Naive thymus-derived CD4-positive, alpha-beta T cell (primary cell): ENCODE data around the gene GALNT14. TPM values are rescaled to one million over a fixed set of nuclear protein-coding genes. Genes with fewer than 3 reads are reported as not detected.

Experiments
- ATAC-seq: fragments of 150-1000 bp; cut with Tn5 transposase; 2 replicates; pipeline ENCODE4 v1.10.0; 2021; ENCODE audit warnings: mild to moderate bottlenecking, moderate library complexity
- CTCF ChIA-PET: fragments of 350-600 bp; sonication (Branson Sonifier 250); formaldehyde crosslinking; loops from one replicate; lab custom pipeline; 2021; ENCODE audit warnings: antibody characterized with exemption; lab: Charles Lee
- POLR2A ChIA-PET: fragments of 350-600 bp; sonication (Branson Sonifier 250); formaldehyde crosslinking; loops from one replicate; lab custom pipeline; 2021; ENCODE audit warnings: antibody characterized with exemption, inconsistent platforms; lab: Charles Lee
- DNase-seq, 9 donors: peaks; one replicate each; pipeline versions ENCODE4 v3.0.0 to v3.0.0-alpha.2; 2020 to 2022; ENCODE audit warnings: mixed read lengths in 1 of 9
- H3K27ac ChIP-seq: one replicate; pipeline ENCODE4 v1.7.0; 2013; ENCODE audit warnings: mild to moderate bottlenecking, low read depth, low read length, moderate library complexity
- H3K27me3 ChIP-seq, 2 donors: one replicate each; pipeline ENCODE4 v1.7.0; 2013; ENCODE audit warnings: low read length in 2 of 2, mild to moderate bottlenecking in 2 of 2, moderate library complexity in 2 of 2; ENCODE audit not compliant: control insufficient read depth in 2 of 2, insufficient read depth in 2 of 2
- H3K36me3 ChIP-seq, 3 experiments: 1 replicate in 2 of 3; 2 replicates in 1 of 3; pipeline ENCODE4 v1.7.0; 2013; ENCODE audit warnings: low read length in 3 of 3, mild to moderate bottlenecking in 3 of 3, moderate library complexity in 1 of 3; ENCODE audit not compliant: insufficient read depth in 3 of 3, control insufficient read depth in 2 of 3
- H3K4me1 ChIP-seq, 2 donors: one replicate each; pipeline ENCODE4 v1.7.0; 2013; ENCODE audit warnings: low read length in 2 of 2, mild to moderate bottlenecking in 2 of 2, moderate library complexity in 1 of 2; ENCODE audit not compliant: control insufficient read depth in 2 of 2, insufficient read depth in 2 of 2
- H3K4me3 ChIP-seq: 2 replicates; pipeline ENCODE4 v1.7.0; 2013; ENCODE audit warnings: mild to moderate bottlenecking, low read length
- H3K9me3 ChIP-seq, 3 experiments: 1 replicate in 2 of 3; 2 replicates in 1 of 3; pipeline ENCODE4 v1.7.0; 2013; ENCODE audit warnings: low read length in 3 of 3; ENCODE audit not compliant: control insufficient read depth in 2 of 3
- H3K27ac Mint-ChIP-seq, 9 donors: one replicate each; pipeline ENCODE4 v1.8.0; 2020 to 2022; ENCODE audit warnings: mixed read lengths in 9 of 9, mild to moderate bottlenecking in 8 of 9, moderate library complexity in 5 of 9, inconsistent platforms in 2 of 9
- H3K27me3 Mint-ChIP-seq, 5 donors: one replicate each; pipeline ENCODE4 v1.8.0; 2021 to 2022; ENCODE audit warnings: mixed read lengths in 5 of 5, mild to moderate bottlenecking in 1 of 5
- H3K36me3 Mint-ChIP-seq, 5 donors: one replicate each; pipeline ENCODE4 v1.8.0; 2020 to 2022; ENCODE audit warnings: mixed read lengths in 5 of 5, mild to moderate bottlenecking in 3 of 5, inconsistent platforms in 1 of 5
- H3K4me1 Mint-ChIP-seq, 7 donors: one replicate each; pipeline ENCODE4 v1.8.0; 2020 to 2022; ENCODE audit warnings: mixed read lengths in 7 of 7, mild to moderate bottlenecking in 3 of 7, inconsistent platforms in 1 of 7
- H3K4me3 Mint-ChIP-seq, 10 donors: one replicate each; pipeline ENCODE4 v1.8.0; 2020 to 2022; ENCODE audit warnings: mild to moderate bottlenecking in 10 of 10, mixed read lengths in 10 of 10, moderate library complexity in 6 of 10, inconsistent platforms in 2 of 10
- H3K9me3 Mint-ChIP-seq, 11 donors: one replicate each; pipeline ENCODE4 v1.8.0; 2020 to 2022; ENCODE audit warnings: mixed read lengths in 11 of 11, mild to moderate bottlenecking in 4 of 11, inconsistent platforms in 1 of 11, moderate library complexity in 1 of 11
- intact Hi-C, 2 donors: fragments of 100-400 bp; cut with micrococcal nuclease; formaldehyde crosslinking; loops; one replicate each; pipeline ENCODE4 v1.15.1; 2023
- polyA plus RNA-seq, 2 donors: library from polyadenylated mRNA; unstranded; fragments of 300-500 nt; fragmentation: Illumina TruSeq; gene quantifications; one replicate each; pipeline ENCODE4 v1.2.3, GENCODE V29; 2021
- total RNA-seq, 6 experiments: library from RNA in 5 of 6; stranded (reverse) in 5 of 6; gene quantifications; 1 replicate in 5 of 6; 2 replicates in 1 of 6; pipeline ENCODE4 v1.2.3 and lab custom pipeline; 2021 to 2026

GALNT14 gene
- total and polyA plus RNA-seq, 7 experiments from 2014 or later, result 0.64 to 1.1 TPM; not detected in 5

- Histone ChIP-seq H3K4me1 (no peaks in the 10 kb centered on the region), H3K9me3 (no peaks in the 10 kb centered on the region), H3K4me3 (no peak overlapping the region), H3K27me3 (no peaks in the 10 kb centered on the region), H3K36me3 (no peaks in the 10 kb centered on the region), H3K27ac (no peak overlapping the region)
- Mint-ChIP-seq H3K27me3 (peaks cover 4 to 11% (median 6%) of the 10 kb centered on the region in 5 donors), H3K27ac (no peak overlapping the region), H3K36me3 (no peaks in the 10 kb centered on the region), H3K4me3 (no peak overlapping the region), H3K9me3 (peaks cover 0 to 1% (median 0%) of the 10 kb centered on the region in 11 donors), H3K4me1 (peaks cover 0 to 6% (median 0%) of the 10 kb centered on the region in 7 donors)
- intact Hi-C loops, result no loop called here
- ChIA-PET CTCF (interaction anchor here (1.1 kb wide), 1 partner anchor 10 kb away, joined by 4 read pairs; no protein-coding TSS in a partner anchor), POLR2A (no interaction called here)
- DNase-seq, result no peak
- no peak for ATAC-seq
These were observed 30.1 kb upstream of the GALNT14 start for GRCh38 chr2:31168291-31168690.

DNA sequence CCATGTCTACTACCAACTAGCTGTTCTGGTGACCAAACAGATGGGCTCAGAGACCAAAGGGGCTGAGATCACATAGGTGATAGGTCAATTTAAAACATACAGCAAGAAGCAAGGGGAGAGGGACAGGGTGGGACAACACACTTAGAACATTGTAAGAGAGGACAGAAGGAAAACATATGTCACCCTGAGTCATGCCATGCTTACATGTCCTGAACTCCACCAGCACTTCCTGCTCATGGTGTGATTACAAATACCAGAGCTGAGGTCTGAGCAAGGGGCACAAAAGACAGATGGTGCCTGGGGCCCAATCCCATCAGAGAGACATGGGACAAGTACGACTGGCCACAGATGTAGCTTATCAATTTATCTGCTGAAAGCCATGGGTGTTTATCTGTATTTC lies 28.7 kb upstream of the GALNT14 start:
- ChIA-PET POLR2A (no interaction called here), CTCF (interaction anchor here (0.7 kb wide), 2 partner anchors 65 to 226 kb away, joined by 3 to 8 read pairs; no protein-coding TSS in a partner anchor)
- ATAC-seq (no peak), DNase-seq (no peak)
- H3K27ac ChIP-seq, result no peak overlapping the region
- no peaks in the 10 kb centered on the region for H3K36me3 ChIP-seq
- Mint-ChIP-seq H3K4me3 (no peak overlapping the region), H3K4me1 (peaks cover 0 to 6% (median 0%) of the 10 kb centered on the region in 7 donors), H3K27ac (no peak overlapping the region), H3K27me3 (peaks cover 4 to 10% (median 6%) of the 10 kb centered on the region in 5 donors), H3K9me3 (peaks cover 0 to 1% (median 0%) of the 10 kb centered on the region in 11 donors), H3K36me3 (no peaks in the 10 kb centered on the region)
- intact Hi-C loops, result no loop called here
- H3K4me1 ChIP-seq, result no peaks in the 10 kb centered on the region
- H3K4me3 ChIP-seq, result no peak overlapping the region
- no peaks in the 10 kb centered on the region for H3K27me3 ChIP-seq
- H3K9me3 ChIP-seq, result no peaks in the 10 kb centered on the region

- H3K4me1 ChIP-seq, result no peaks in the 10 kb centered on the region
- H3K27ac Mint-ChIP-seq, result no peak overlapping the region
- no peak for ATAC-seq
- H3K36me3 Mint-ChIP-seq, result no peaks in the 10 kb centered on the region
- H3K27me3 ChIP-seq, result no peaks in the 10 kb centered on the region
- peaks cover 0 to 10% (median 6%) of the 10 kb centered on the region in 5 donors for H3K27me3 Mint-ChIP-seq
- H3K4me1 Mint-ChIP-seq, result peaks cover 0 to 6% (median 0%) of the 10 kb centered on the region in 7 donors
- H3K9me3 Mint-ChIP-seq, result no peaks in the 10 kb centered on the region
- no peak overlapping the region for H3K4me3 Mint-ChIP-seq
- no peak overlapping the region for H3K4me3 ChIP-seq
- DNase-seq, result no peak
- no peak overlapping the region for H3K27ac ChIP-seq
- ChIA-PET POLR2A (no interaction called here), CTCF (no interaction called here)
- no peaks in the 10 kb centered on the region for H3K9me3 ChIP-seq
- intact Hi-C loops, result no loop called here
- H3K36me3 ChIP-seq, result no peaks in the 10 kb centered on the region
These were observed 24.8 kb upstream of the GALNT14 start for GRCh38 chr2:31163011-31163539.

DNA sequence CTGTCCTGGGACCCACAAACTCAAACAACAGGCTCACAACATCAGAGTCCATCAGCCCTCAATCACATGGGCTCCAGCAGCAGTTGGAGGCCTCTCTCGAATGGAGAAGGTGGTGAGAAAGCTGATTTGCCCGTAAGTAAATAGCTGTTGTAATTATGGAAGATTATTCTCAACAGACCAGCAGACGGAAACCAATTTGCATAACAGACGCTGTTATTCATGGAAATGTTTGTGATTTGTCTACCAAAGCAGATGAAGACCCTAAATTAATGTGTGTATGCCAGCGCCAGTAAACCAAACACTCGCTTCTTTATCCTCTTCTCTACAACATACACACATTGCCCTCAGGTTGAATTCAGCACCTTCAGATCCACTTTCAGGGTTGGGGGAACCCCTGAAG lies 23.4 kb upstream of the GALNT14 start:
- intact Hi-C loops, result no loop called here
- H3K9me3 ChIP-seq, result no peaks in the 10 kb centered on the region
- H3K27ac Mint-ChIP-seq, result no peak overlapping the region
- ChIA-PET POLR2A (no interaction called here), CTCF (no interaction called here)
- H3K27me3 Mint-ChIP-seq, result peaks cover 5 to 10% (median 6%) of the 10 kb centered on the region in 5 donors
- DNase-seq (no peak), ATAC-seq (no peak)
- no peak overlapping the region for H3K27ac ChIP-seq
- H3K4me1 Mint-ChIP-seq, result peaks cover 0 to 6% (median 0%) of the 10 kb centered on the region in 7 donors
- no peak overlapping the region for H3K4me3 ChIP-seq
- H3K27me3 ChIP-seq, result no peaks in the 10 kb centered on the region
- H3K9me3 Mint-ChIP-seq, result peaks cover 0 to 2% (median 0%) of the 10 kb centered on the region in 11 donors
- H3K4me3 Mint-ChIP-seq, result no peak overlapping the region
- no peaks in the 10 kb centered on the region for H3K4me1 ChIP-seq
- H3K36me3 ChIP-seq, result no peaks in the 10 kb centered on the region
- no peaks in the 10 kb centered on the region for H3K36me3 Mint-ChIP-seq

DNA sequence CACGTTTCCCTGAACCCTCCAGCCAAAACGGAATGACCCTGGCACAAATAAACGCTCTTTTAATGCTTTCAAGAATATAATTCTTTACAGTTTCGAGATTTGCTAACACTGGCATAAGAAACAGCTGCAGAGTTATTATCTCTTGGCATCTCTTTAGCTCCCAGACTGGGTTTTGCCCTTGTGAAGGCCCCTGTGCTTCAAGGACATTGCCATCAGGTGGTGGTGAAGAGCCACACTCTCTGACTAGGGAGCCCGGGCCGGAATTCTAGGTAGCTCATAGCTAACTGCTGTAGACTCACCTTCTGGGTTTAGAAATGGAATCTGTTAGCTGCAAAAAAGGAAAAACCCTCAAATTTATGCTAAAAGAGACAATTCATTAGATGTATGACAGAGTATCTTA lies 13.3 kb upstream of the GALNT14 start:
- intact Hi-C loops, result no loop called here
- Histone ChIP-seq H3K27ac (no peak overlapping the region), H3K4me1 (no peaks in the 10 kb centered on the region), H3K9me3 (no peaks in the 10 kb centered on the region), H3K27me3 (no peaks in the 10 kb centered on the region), H3K4me3 (no peak overlapping the region), H3K36me3 (no peaks in the 10 kb centered on the region)
- no peak for DNase-seq
- Mint-ChIP-seq H3K4me3 (no peak overlapping the region), H3K36me3 (peaks cover 0 to 3% (median 0%) of the 10 kb centered on the region in 5 donors), H3K4me1 (no peaks in the 10 kb centered on the region), H3K27ac (no peak overlapping the region), H3K27me3 (peaks cover 0 to 19% (median 0%) of the 10 kb centered on the region in 5 donors), H3K9me3 (peaks cover 0 to under 1% (median 0%) of the 10 kb centered on the region in 11 donors)
- no peak for ATAC-seq
- CTCF ChIA-PET, result interaction anchor here (1.1 kb wide), 1 partner anchor 18 kb away, joined by 3 read pairs; no protein-coding TSS in a partner anchor
- POLR2A ChIA-PET, result interaction anchor here (0.6 kb wide), 2 partner anchors 935 to 1036 kb away, joined by 3 to 6 read pairs; no protein-coding TSS in a partner anchor

- POLR2A ChIA-PET, result no interaction called here
- no peak overlapping the region for H3K4me3 Mint-ChIP-seq
These were observed 12.0 kb upstream of the GALNT14 start for GRCh38 chr2:31150120-31150670.

More at GRCh38 chr2:31150120-31150670, 12.0 kb upstream of the GALNT14 start:
- no peak overlapping the region for H3K4me3 ChIP-seq
- H3K4me1 ChIP-seq, result no peaks in the 10 kb centered on the region
- DNase-seq (no peak), ATAC-seq (no peak)
- Mint-ChIP-seq H3K36me3 (peaks cover 0 to 3% (median 0%) of the 10 kb centered on the region in 5 donors), H3K27ac (no peak overlapping the region), H3K27me3 (peaks cover 0 to 21% (median 0%) of the 10 kb centered on the region in 5 donors), H3K4me1 (no peaks in the 10 kb centered on the region), H3K9me3 (no peaks in the 10 kb centered on the region)
- no peaks in the 10 kb centered on the region for H3K36me3 ChIP-seq
- H3K27me3 ChIP-seq, result peaks cover 0 to 4% of the 10 kb centered on the region in 2 donors
- intact Hi-C loops, result no loop called here
- H3K27ac ChIP-seq, result no peak overlapping the region
- H3K9me3 ChIP-seq, result no peaks in the 10 kb centered on the region
- CTCF ChIA-PET, result interaction anchor here (0.7 kb wide), 1 partner anchor 20 kb away, joined by 3 read pairs; no protein-coding TSS in a partner anchor
